SK-N-SH (cell line): ENCODE measurements around the gene LAMTOR1. TPM values are rescaled to one million over a fixed set of nuclear protein-coding genes. Genes with fewer than 3 reads are reported as not detected.
A peak's percentile ranks its signal among the peaks of the same experiment; 100 is the strongest.

Experiments
- CTCF ChIA-PET: fragments of 300-600, 350-600 bp; formaldehyde crosslinking; extraction: SDS; loops from one replicate; lab custom pipeline; 2021; lab: Yijun Ruan, JAX
- POLR2A ChIA-PET: fragments of 350-600 bp; sonication (Branson Sonifier 250); formaldehyde crosslinking; extraction: SDS; loops from one replicate; lab custom pipeline; 2020; ENCODE audit warnings: antibody characterized with exemption, inconsistent platforms; lab: Yijun Ruan, JAX
- DNase-seq: peaks from one replicate; pipeline ENCODE4 v3.0.0; 2012
- H2AFZ ChIP-seq: fragments of 200-600 bp; sonication (generic); 2 replicates; pipeline ENCODE4 v1.8.1; 2016; ENCODE audit warnings: antibody characterized with exemption, mild to moderate bottlenecking, low read depth
- H3F3A ChIP-seq: fragments of 200-600 bp; sonication (generic); replicated peaks from 2 replicates; pipeline ENCODE3; 2016; ENCODE audit warnings: antibody characterized with exemption, mild to moderate bottlenecking; ENCODE audit not compliant: insufficient read depth
- H3K27ac ChIP-seq, 2 experiments: fragments of 200-500 bp in 1 of 2; fragments of 200-600 bp in 1 of 2; sonication (Bioruptor generic) in 1 of 2; sonication (generic), shearing (Covaris generic) in 1 of 2; 2 replicates each; pipeline versions ENCODE4 v1.5.1 to v1.6.1; 2014 to 2016; ENCODE audit warnings: low read depth in 2 of 2, inconsistent platforms in 1 of 2, low read length in 1 of 2, mild to moderate bottlenecking in 1 of 2, mixed read lengths in 1 of 2
- H3K27me3 ChIP-seq: fragments of 200-600 bp; sonication (generic), shearing (Covaris generic); 2 replicates; pipeline ENCODE4 v1.6.1; 2016; ENCODE audit warnings: mixed run types; ENCODE audit not compliant: insufficient read depth
- H3K36me3 ChIP-seq, 2 experiments: fragments of 200-500 bp in 1 of 2; fragments of 200-600 bp in 1 of 2; sonication (Bioruptor generic) in 1 of 2; sonication (generic) in 1 of 2; replicated peaks in 1 of 2; 2 replicates each; pipeline versions ENCODE3 to v1.5.1; 2014 to 2016; ENCODE audit warnings: low read length in 1 of 2, mild to moderate bottlenecking in 1 of 2; ENCODE audit not compliant: insufficient read depth in 2 of 2, control insufficient read depth in 1 of 2
- H3K4me1 ChIP-seq, 2 experiments: fragments of 200-500 bp in 1 of 2; fragments of 200-600 bp in 1 of 2; sonication (Bioruptor generic) in 1 of 2; sonication (generic), shearing (Covaris generic) in 1 of 2; 2 replicates each; pipeline versions ENCODE4 v1.5.1 to v1.6.1; 2014 to 2016; ENCODE audit warnings: low read depth in 1 of 2, low read length in 1 of 2, mixed run types in 1 of 2; ENCODE audit not compliant: insufficient read depth in 2 of 2, control insufficient read depth in 1 of 2
- H3K4me2 ChIP-seq: fragments of 200-600 bp; sonication (generic), shearing (Covaris generic); 2 replicates; pipeline ENCODE4 v1.6.1; 2017; ENCODE audit warnings: mixed run types
- H3K4me3 ChIP-seq, 2 experiments: fragments of 200-500 bp in 1 of 2; fragments of 200-600 bp in 1 of 2; sonication (Bioruptor generic) in 1 of 2; sonication (generic), shearing (Covaris generic) in 1 of 2; 2 replicates each; pipeline versions ENCODE4 v1.5.1 to v1.8.1; 2014 to 2016; ENCODE audit warnings: low read depth in 2 of 2, inconsistent platforms in 1 of 2, low read length in 1 of 2, mild to moderate bottlenecking in 1 of 2, mixed read lengths in 1 of 2, moderate library complexity in 1 of 2
- H3K79me2 ChIP-seq: fragments of 200-600 bp; sonication (generic); 2 replicates; pipeline ENCODE4 v1.8.1; 2017; ENCODE audit warnings: mild to moderate bottlenecking; ENCODE audit not compliant: insufficient read depth
- H3K9ac ChIP-seq: fragments of 200-600 bp; sonication (generic); 2 replicates; pipeline ENCODE4 v1.6.1; 2017; ENCODE audit warnings: mixed run types
- H3K9me2 ChIP-seq: fragments of 200-600 bp; sonication (generic); 2 replicates; pipeline ENCODE4 v1.6.1; 2017; ENCODE audit warnings: mixed run types
- H3K9me3 ChIP-seq: fragments of 200-600 bp; sonication (generic); 2 replicates; pipeline ENCODE4 v1.6.1; 2017; ENCODE audit warnings: mixed run types, mild to moderate bottlenecking, moderate library complexity
- H4K20me1 ChIP-seq: fragments of 200-600 bp; sonication (generic); 2 replicates; pipeline ENCODE4 v1.6.1; 2017; ENCODE audit warnings: mild to moderate bottlenecking, mixed run types; ENCODE audit not compliant: insufficient read depth
- FOXJ3 ChIP-seq: sonication (generic); formaldehyde crosslinking; IDR thresholded peaks from 2 replicates; pipeline ENCODE4 v1.5.1; 2020; ENCODE audit warnings: mild to moderate bottlenecking, missing genetic modification reagents
- FOXM1 ChIP-seq: IDR thresholded peaks from 2 replicates; pipeline ENCODE4 v1.4.0; 2012; ENCODE audit warnings: low read depth, mild to moderate bottlenecking
- IRF3 ChIP-seq: fragments of 150-350 bp; IDR thresholded peaks from 2 replicates; pipeline ENCODE4 v1.6.1; 2016; ENCODE audit warnings: mild to moderate bottlenecking, low read depth, low read length
- MEF2A ChIP-seq: IDR thresholded peaks from 2 replicates; pipeline ENCODE4 v1.4.0; 2012; ENCODE audit warnings: low read depth, borderline replicate concordance
- MXI1 ChIP-seq: IDR thresholded peaks from 2 replicates; pipeline ENCODE4 v1.6.1; 2012; ENCODE audit warnings: mild to moderate bottlenecking, low read depth, low read length, improper control_type of control experiment
- NFIC ChIP-seq: IDR thresholded peaks from 2 replicates; pipeline ENCODE4 v1.4.0; 2012; ENCODE audit warnings: borderline replicate concordance
- RAD21 ChIP-seq: IDR thresholded peaks from 2 replicates; pipeline ENCODE4 v1.6.1; 2012; ENCODE audit warnings: mild to moderate bottlenecking, low read length
- RFX5 ChIP-seq: IDR thresholded peaks from 2 replicates; pipeline ENCODE4 v1.6.1; 2012; ENCODE audit warnings: mild to moderate bottlenecking, improper control_type of control experiment, low read length
- SMC3 ChIP-seq: IDR thresholded peaks from 2 replicates; pipeline ENCODE4 v1.6.1; 2012; ENCODE audit warnings: low read depth, low read length, improper control_type of control experiment
- TAF1 ChIP-seq: IDR thresholded peaks from 2 replicates; pipeline ENCODE4 v1.6.1; 2012; ENCODE audit warnings: low read depth, mild to moderate bottlenecking, low read length, moderate library complexity, borderline replicate concordance
- TCF12 ChIP-seq: IDR thresholded peaks from 2 replicates; pipeline ENCODE4 v1.4.0; 2012
- TEAD4 ChIP-seq: IDR thresholded peaks from 2 replicates; pipeline ENCODE4 v1.4.0; 2012; ENCODE audit warnings: mild to moderate bottlenecking, borderline replicate concordance; ENCODE audit not compliant: insufficient read depth
- WGBS: methylation state at CpG from one replicate; pipeline ENCODE4 v1.1.6; 2017; ENCODE audit warnings: low lambda C conversion rate; 5-methylcytosine and 5-hydroxymethylcytosine counted together
- polyA plus RNA-seq, 3 experiments: library from polyadenylated mRNA; depleted of rRNA; stranded (reverse); fragments of >200 nt; gene quantifications; 2 replicates each; pipeline ENCODE4 v1.2.3, GENCODE V29; 2012
- TF ChIP-seq, protein P1 (sequence below): IDR thresholded peaks from 2 replicates; pipeline ENCODE4; 2012
- TF ChIP-seq, protein P2 (sequence below): fragments of 200-600 bp; sonication (generic); IDR thresholded peaks from 2 replicates; pipeline ENCODE4 v1.6.1; 2017; ENCODE audit warnings: antibody characterized with exemption, mild to moderate bottlenecking, moderate library complexity
- TF ChIP-seq, protein P3 (sequence below): fragments of 150-350 bp; IDR thresholded peaks from 2 replicates; pipeline ENCODE4 v1.6.1; 2017; ENCODE audit warnings: antibody characterized with exemption, low read length, low read depth, borderline replicate concordance

Gene LAMTOR1
- polyA plus RNA-seq, 1 of the 3 experiments (the other 2 are of a cell fraction), result 128 TPM

- Histone ChIP-seq H3K4me3 (no peak overlapping the region), H4K20me1 (no peaks in the 10 kb centered on the region), H3K79me2 (peaks cover 32% of the 10 kb centered on the region)
- CTCF ChIA-PET, result interaction anchor here (0.8 to 7.8 kb wide), 6 partner anchors 9 to 349 kb away, joined by 3 to 99 read pairs (median 5); no protein-coding TSS in a partner anchor
- TF ChIP-seq FOXJ3 (no peak), SMC3 (no peak), NFIC (no peak), RAD21 (no peak), TAF1 (no peak), MEF2A (no peak), TEAD4 (no peak), MXI1 (no peak)
- TF ChIP-seq, protein P1, sequence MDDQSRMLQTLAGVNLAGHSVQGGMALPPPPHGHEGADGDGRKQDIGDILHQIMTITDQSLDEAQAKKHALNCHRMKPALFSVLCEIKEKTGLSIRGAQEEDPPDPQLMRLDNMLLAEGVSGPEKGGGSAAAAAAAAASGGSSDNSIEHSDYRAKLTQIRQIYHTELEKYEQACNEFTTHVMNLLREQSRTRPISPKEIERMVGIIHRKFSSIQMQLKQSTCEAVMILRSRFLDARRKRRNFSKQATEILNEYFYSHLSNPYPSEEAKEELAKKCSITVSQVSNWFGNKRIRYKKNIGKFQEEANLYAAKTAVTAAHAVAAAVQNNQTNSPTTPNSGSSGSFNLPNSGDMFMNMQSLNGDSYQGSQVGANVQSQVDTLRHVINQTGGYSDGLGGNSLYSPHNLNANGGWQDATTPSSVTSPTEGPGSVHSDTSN, result no peak
- TF ChIP-seq, protein P2, sequence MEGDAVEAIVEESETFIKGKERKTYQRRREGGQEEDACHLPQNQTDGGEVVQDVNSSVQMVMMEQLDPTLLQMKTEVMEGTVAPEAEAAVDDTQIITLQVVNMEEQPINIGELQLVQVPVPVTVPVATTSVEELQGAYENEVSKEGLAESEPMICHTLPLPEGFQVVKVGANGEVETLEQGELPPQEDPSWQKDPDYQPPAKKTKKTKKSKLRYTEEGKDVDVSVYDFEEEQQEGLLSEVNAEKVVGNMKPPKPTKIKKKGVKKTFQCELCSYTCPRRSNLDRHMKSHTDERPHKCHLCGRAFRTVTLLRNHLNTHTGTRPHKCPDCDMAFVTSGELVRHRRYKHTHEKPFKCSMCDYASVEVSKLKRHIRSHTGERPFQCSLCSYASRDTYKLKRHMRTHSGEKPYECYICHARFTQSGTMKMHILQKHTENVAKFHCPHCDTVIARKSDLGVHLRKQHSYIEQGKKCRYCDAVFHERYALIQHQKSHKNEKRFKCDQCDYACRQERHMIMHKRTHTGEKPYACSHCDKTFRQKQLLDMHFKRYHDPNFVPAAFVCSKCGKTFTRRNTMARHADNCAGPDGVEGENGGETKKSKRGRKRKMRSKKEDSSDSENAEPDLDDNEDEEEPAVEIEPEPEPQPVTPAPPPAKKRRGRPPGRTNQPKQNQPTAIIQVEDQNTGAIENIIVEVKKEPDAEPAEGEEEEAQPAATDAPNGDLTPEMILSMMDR, result no peak
- TF ChIP-seq, protein P3, sequence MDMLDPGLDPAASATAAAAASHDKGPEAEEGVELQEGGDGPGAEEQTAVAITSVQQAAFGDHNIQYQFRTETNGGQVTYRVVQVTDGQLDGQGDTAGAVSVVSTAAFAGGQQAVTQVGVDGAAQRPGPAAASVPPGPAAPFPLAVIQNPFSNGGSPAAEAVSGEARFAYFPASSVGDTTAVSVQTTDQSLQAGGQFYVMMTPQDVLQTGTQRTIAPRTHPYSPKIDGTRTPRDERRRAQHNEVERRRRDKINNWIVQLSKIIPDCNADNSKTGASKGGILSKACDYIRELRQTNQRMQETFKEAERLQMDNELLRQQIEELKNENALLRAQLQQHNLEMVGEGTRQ, result no peak
- TF ChIP-seq, all 33 proteins: peak for 0
- peaks cover 8 to 23% of the 10 kb centered on the region in 2 experiments; a peak in 3 of 4 replicates for H3K4me1 ChIP-seq
- no peak for DNase-seq
- WGBS, result 100% methylated on average over 3 of the region's 3 CpGs
- POLR2A ChIA-PET, result interaction anchor here (1.0 to 1.6 kb wide), 2 partner anchors 9 to 41 kb away, joined by 3 to 6 read pairs; no protein-coding TSS in a partner anchor
- H3K36me3 ChIP-seq, result peaks cover 0 to 6% of the 10 kb centered on the region in 2 experiments
- H3K9me3 ChIP-seq, result no peaks in the 10 kb centered on the region
- H3K27ac ChIP-seq, result peak overlapping the region in 1 of 2 experiments; percentile 88; a peak in 1 of 4 replicates
- H3K9me2 ChIP-seq, result no peaks in the 10 kb centered on the region
- no peak overlapping the region for H2AFZ ChIP-seq
- no peaks in the 10 kb centered on the region for H3K27me3 ChIP-seq
- H3F3A ChIP-seq, result no peaks in the 10 kb centered on the region
- H3K9ac ChIP-seq, result no peak overlapping the region
- H3K4me2 ChIP-seq, result no peak overlapping the region
Observed at GRCh38 chr11:72081821-72082453, 21.2 kb downstream of the LAMTOR1 start.

GRCh38 chr11:72081184-72081644 is 21.9 kb downstream of the LAMTOR1 start:
- DNase-seq, result no peak
- Histone ChIP-seq H3K9ac (peak overlapping the region; percentile 74), H3K27me3 (no peaks in the 10 kb centered on the region), H3F3A (no peaks in the 10 kb centered on the region), H3K4me2 (peak overlapping the region; percentile 78), H4K20me1 (no peaks in the 10 kb centered on the region), H3K27ac (peak overlapping the region; percentile 88), H3K79me2 (peaks cover 40% of the 10 kb centered on the region), H3K4me3 (peak overlapping the region; percentile 61 to 78), H3K9me2 (no peaks in the 10 kb centered on the region), H3K36me3 (peaks cover 0 to 6% of the 10 kb centered on the region in 2 experiments), H3K9me3 (no peaks in the 10 kb centered on the region), H2AFZ (peak overlapping the region; percentile 88; the same call in 1 of the 2 replicates), H3K4me1 (peaks cover 8 to 23% of the 10 kb centered on the region in 2 experiments; a peak in 3 of 4 replicates)
- 66% methylated on average over 21 of the region's 21 CpGs for WGBS
- POLR2A ChIA-PET, result interaction anchor here (0.6 to 1.6 kb wide), 3 partner anchors 10 to 53 kb away, joined by 3 to 6 read pairs (median 3); no protein-coding TSS in a partner anchor
- CTCF ChIA-PET, result interaction anchor here (0.8 to 7.8 kb wide), 6 partner anchors 10 to 350 kb away, joined by 3 to 99 read pairs (median 5); no protein-coding TSS in a partner anchor
- TF ChIP-seq, protein P2, result no peak
- TF ChIP-seq IRF3 (no peak), RFX5 (no peak), TCF12 (no peak), FOXM1 (no peak)
